ENCODE results near the gene FGF14. TPM values are rescaled to one million over a fixed set of nuclear protein-coding genes. Genes with fewer than 3 reads are reported as not detected.
"Not testable (repeated sequence)": the region's sequence is repeated elsewhere in the genome, so short reads cannot be mapped to it uniquely, and the experiment has no call there.

FGF14 gene
- total RNA-seq, 1 donor from 2014 or later = 0.22 TPM

GRCh38 chr13:102117175-102117831 lies 284.5 kb downstream of the FGF14 start:
- Mint-ChIP-seq H3K36me3 (ENCODE audit: low read depth) (no peaks in the 10 kb centered on the region), H3K27ac (ENCODE audit: unreplicated experiment) (no peak overlapping the region), H3K27me3 (ENCODE audit: low read depth) (peaks cover 29% of the 10 kb centered on the region), H3K9me3 (ENCODE audit: low read depth) (no peaks in the 10 kb centered on the region), H3K4me3 (ENCODE audit: unreplicated experiment) (no peak overlapping the region), H3K4me1 (ENCODE audit: low read depth) (no peaks in the 10 kb centered on the region)
- no peak for TF ChIP-seq CTCF (IDR thresholded peaks at IDR 0.05)
- no peak for DNase-seq (ENCODE audit: low spot score)

GRCh38 chr13:102103469-102103868 lies 298.4 kb downstream of the FGF14 start:
- H3K4me1 Mint-ChIP-seq (ENCODE audit: low read depth) = no peaks in the 10 kb centered on the region
- no peak overlapping the region for H3K4me3 Mint-ChIP-seq (ENCODE audit: unreplicated experiment)
- no peak for DNase-seq (ENCODE audit: low spot score)
- no peak overlapping the region for H3K27ac Mint-ChIP-seq (ENCODE audit: unreplicated experiment)
- no peaks in the 10 kb centered on the region for H3K36me3 Mint-ChIP-seq (ENCODE audit: low read depth)
- H3K9me3 Mint-ChIP-seq (ENCODE audit: low read depth) = no peaks in the 10 kb centered on the region
- H3K27me3 Mint-ChIP-seq (ENCODE audit: low read depth) = peaks cover 32% of the 10 kb centered on the region
- no peak for TF ChIP-seq CTCF (IDR thresholded peaks at IDR 0.05)

- peaks cover 32% of the 10 kb centered on the region for H3K27me3 Mint-ChIP-seq (ENCODE audit: low read depth)
- TF ChIP-seq CTCF (IDR thresholded peaks at IDR 0.05) = no peak
- no peak overlapping the region for H3K4me3 Mint-ChIP-seq (ENCODE audit: unreplicated experiment)
Observed at GRCh38 chr13:102100234-102100633, 301.6 kb downstream of the FGF14 start.

GRCh38 chr13:102097708-102098107 lies 304.1 kb downstream of the FGF14 start:
- Mint-ChIP-seq H3K27ac (ENCODE audit: unreplicated experiment) (no peak overlapping the region), H3K27me3 (ENCODE audit: low read depth) (peaks cover 23% of the 10 kb centered on the region), H3K9me3 (ENCODE audit: low read depth) (peaks cover 9% of the 10 kb centered on the region), H3K4me1 (ENCODE audit: low read depth) (no peaks in the 10 kb centered on the region), H3K4me3 (ENCODE audit: unreplicated experiment) (no peak overlapping the region), H3K36me3 (ENCODE audit: low read depth) (no peaks in the 10 kb centered on the region)
- no peak for DNase-seq (ENCODE audit: low spot score)
- TF ChIP-seq CTCF (IDR thresholded peaks at IDR 0.05) = no peak

More at GRCh38 chr13:102100234-102100633, 301.6 kb downstream of the FGF14 start:
- H3K4me1 Mint-ChIP-seq (ENCODE audit: low read depth) = no peaks in the 10 kb centered on the region
- DNase-seq (ENCODE audit: low spot score) = no peak
- H3K9me3 Mint-ChIP-seq (ENCODE audit: low read depth) = no peaks in the 10 kb centered on the region
- H3K27ac Mint-ChIP-seq (ENCODE audit: unreplicated experiment) = no peak overlapping the region
- no peaks in the 10 kb centered on the region for H3K36me3 Mint-ChIP-seq (ENCODE audit: low read depth)

GRCh38 chr13:102093288-102093687 lies 308.6 kb downstream of the FGF14 start:
- peaks cover 21% of the 10 kb centered on the region for H3K27me3 Mint-ChIP-seq (ENCODE audit: low read depth)
- not testable (repeated sequence) for H3K27ac Mint-ChIP-seq (ENCODE audit: unreplicated experiment); H3K9me3 Mint-ChIP-seq (ENCODE audit: low read depth); H3K4me1 Mint-ChIP-seq (ENCODE audit: low read depth); H3K4me3 Mint-ChIP-seq (ENCODE audit: unreplicated experiment); H3K36me3 Mint-ChIP-seq (ENCODE audit: low read depth); DNase-seq (ENCODE audit: low spot score)

- H3K4me1 Mint-ChIP-seq (ENCODE audit: low read depth) = no peaks in the 10 kb centered on the region
- DNase-seq (ENCODE audit: low spot score) = no peak
- H3K4me3 Mint-ChIP-seq (ENCODE audit: unreplicated experiment) = no peak overlapping the region
- no peaks in the 10 kb centered on the region for H3K36me3 Mint-ChIP-seq (ENCODE audit: low read depth)
- H3K9me3 Mint-ChIP-seq (ENCODE audit: low read depth) = peaks cover 9% of the 10 kb centered on the region
- peak; percentile 32 for TF ChIP-seq CTCF (IDR thresholded peaks at IDR 0.05)
- no peak overlapping the region for H3K27ac Mint-ChIP-seq (ENCODE audit: unreplicated experiment)
- H3K27me3 Mint-ChIP-seq (ENCODE audit: low read depth) = peaks cover 22% of the 10 kb centered on the region
Observed at GRCh38 chr13:102091231-102091630, 310.6 kb downstream of the FGF14 start.

Measured in chondrocyte (in vitro differentiated cells).